ENCODE measurements around the gene CAP2.

GRCh38 chr6:17466707-17467106 is 73.3 kb downstream of the CAP2 start:
- no peak for TF ChIP-seq EZH2 (IDR thresholded peaks at IDR 0.05; ENCODE audit: low read depth, unreplicated experiment)
- TF ChIP-seq CTCF (conservative IDR thresholded peaks at IDR 0.05; ENCODE audit: low read depth in 2 of 2): no peak
- no peak for TF ChIP-seq POLR2AphosphoS5 (IDR thresholded peaks at IDR 0.05; ENCODE audit: low read depth)
- TF ChIP-seq CREB1 (CRISPR knock-in tag; IDR thresholded peaks at IDR 0.05; ENCODE audit: low read depth): no peak
- TF ChIP-seq EZH2phosphoT487 (IDR thresholded peaks at IDR 0.05; ENCODE audit: unreplicated experiment): no peak
- TF ChIP-seq STAT1 (IDR thresholded peaks at IDR 0.05; ENCODE audit: unreplicated experiment): no peak
- no peak for TF ChIP-seq REST (IDR thresholded peaks at IDR 0.05; ENCODE audit: unreplicated experiment)

All from GM23338 (cell line).